AG09309 (cell line): Measurements from ENCODE around the gene ARHGAP25.

Source experiments
- DNase-seq: peaks from one replicate; pipeline ENCODE4 v3.0.0-alpha.2; 2010; ENCODE audit warnings: low read depth
- H3K4me3 ChIP-seq: 2 replicates; pipeline ENCODE4 v1.5.1; 2011; ENCODE audit warnings: mild to moderate bottlenecking, low read depth, low read length, moderate library complexity; ENCODE audit not compliant: control insufficient read depth
- TF ChIP-seq, protein P1 (sequence below): IDR thresholded peaks from 2 replicates; pipeline ENCODE4 v1.5.1; 2011; ENCODE audit warnings: mild to moderate bottlenecking, low read depth, low read length, inconsistent platforms; ENCODE audit not compliant: insufficient read depth, control insufficient read depth; ENCODE audit errors: missing control alignments

ARHGAP25 gene

DNA sequence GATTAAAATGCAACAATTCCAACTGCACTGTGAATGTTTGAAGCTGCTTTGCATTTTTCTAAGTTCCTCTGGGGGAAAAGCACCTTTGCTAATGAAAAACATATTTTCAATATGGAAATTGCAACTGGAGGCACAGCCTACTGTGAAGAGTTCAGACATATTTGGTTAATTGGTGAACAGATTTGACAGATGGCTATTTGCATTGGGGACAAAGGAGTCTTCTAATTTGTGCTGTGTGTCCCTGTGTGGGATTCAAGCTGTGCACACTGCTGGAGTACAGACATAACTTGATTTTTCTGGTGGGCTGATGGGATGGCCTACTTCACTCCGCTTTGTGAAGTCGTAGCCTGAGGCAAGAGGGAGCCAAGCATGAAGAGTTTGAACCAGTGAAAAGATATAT is 40.7 kb upstream of the ARHGAP25 start:
- DNase-seq = no peak
- TF ChIP-seq, protein P1, sequence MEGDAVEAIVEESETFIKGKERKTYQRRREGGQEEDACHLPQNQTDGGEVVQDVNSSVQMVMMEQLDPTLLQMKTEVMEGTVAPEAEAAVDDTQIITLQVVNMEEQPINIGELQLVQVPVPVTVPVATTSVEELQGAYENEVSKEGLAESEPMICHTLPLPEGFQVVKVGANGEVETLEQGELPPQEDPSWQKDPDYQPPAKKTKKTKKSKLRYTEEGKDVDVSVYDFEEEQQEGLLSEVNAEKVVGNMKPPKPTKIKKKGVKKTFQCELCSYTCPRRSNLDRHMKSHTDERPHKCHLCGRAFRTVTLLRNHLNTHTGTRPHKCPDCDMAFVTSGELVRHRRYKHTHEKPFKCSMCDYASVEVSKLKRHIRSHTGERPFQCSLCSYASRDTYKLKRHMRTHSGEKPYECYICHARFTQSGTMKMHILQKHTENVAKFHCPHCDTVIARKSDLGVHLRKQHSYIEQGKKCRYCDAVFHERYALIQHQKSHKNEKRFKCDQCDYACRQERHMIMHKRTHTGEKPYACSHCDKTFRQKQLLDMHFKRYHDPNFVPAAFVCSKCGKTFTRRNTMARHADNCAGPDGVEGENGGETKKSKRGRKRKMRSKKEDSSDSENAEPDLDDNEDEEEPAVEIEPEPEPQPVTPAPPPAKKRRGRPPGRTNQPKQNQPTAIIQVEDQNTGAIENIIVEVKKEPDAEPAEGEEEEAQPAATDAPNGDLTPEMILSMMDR = no peak
- no peak overlapping the region for H3K4me3 ChIP-seq

DNA sequence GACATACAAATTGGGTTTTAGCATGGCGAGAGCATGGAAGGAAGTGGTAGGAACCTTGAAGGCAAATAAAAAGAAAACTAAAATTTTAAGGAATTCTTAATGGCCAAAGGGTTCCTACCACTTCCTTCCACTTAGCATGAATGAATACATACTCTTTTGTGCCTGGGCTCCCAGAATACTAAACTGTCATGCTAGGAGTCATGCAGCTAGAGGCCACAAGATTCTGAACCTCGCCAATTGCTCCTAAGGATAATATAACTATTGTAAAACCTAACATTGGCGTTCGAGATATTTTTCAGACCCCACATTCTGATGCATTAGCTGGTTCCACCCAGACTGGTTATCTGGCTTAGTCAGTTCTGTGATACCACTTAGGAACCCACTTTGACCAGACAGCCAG is 38.6 kb upstream of the ARHGAP25 start:
- TF ChIP-seq, protein P1 = no peak
- DNase-seq = no peak
- H3K4me3 ChIP-seq = no peak overlapping the region

DNA sequence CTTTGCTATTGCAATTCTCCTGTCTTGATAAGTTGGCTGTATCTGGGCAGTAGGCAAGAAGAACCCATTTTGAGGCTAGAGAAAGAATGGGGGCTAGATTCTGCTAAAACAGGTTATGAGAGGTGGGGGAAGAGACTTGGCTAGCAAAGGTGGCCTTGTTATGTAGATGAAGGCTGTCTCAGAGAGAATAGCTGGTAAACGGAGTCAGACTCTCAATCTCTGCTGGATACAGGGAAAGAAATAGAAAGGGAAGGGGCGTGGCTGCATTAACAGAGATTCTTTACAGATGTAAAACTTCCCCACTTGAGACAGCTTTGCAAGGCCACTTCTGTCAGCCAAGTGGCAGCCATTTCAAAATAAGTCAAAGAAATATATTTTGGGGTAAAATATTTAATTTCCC is 38.1 kb upstream of the ARHGAP25 start:
- no peak for DNase-seq
- no peak overlapping the region for H3K4me3 ChIP-seq
- TF ChIP-seq, protein P1 = no peak

DNA sequence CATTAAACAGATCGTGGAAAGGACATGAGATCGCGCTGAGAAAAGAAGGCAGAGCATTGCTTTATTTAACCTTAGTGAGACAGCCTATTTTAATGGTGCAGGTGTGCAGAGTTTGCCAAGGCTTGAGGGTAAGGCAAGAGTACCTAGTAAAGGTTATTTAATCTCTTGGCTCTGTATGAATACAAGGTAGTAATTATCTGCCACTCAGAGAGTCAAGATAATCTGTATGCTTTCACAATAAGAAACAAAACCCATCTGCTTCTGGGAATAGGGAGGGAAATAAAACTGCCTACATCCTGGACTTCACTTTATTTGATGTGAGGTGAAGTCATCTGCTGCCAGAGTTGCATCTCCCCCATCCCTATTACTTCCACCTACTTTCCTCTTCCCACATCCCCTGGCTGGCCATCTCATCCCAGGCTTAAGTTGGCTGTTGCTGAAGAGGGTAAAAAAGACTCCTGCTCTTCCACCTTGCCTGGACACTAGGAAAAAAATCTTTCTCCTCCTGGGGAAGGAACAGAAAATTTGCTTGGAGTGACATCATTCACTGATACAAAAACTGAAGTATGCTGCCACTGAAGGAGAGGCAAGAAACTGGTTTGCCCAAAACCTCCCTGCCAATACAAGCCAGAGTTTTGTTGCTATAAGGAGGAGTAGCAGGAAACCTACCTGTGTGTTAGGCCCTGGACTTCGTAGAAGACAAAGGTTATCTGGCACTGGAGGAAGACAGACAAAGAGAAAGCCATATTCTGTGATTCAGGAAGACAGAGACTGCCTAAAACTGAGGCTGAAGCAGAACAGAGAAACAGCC is 35.8 kb upstream of the ARHGAP25 start:
- no peak for DNase-seq
- no peak overlapping the region for H3K4me3 ChIP-seq
- TF ChIP-seq, protein P1 = no peak

DNA sequence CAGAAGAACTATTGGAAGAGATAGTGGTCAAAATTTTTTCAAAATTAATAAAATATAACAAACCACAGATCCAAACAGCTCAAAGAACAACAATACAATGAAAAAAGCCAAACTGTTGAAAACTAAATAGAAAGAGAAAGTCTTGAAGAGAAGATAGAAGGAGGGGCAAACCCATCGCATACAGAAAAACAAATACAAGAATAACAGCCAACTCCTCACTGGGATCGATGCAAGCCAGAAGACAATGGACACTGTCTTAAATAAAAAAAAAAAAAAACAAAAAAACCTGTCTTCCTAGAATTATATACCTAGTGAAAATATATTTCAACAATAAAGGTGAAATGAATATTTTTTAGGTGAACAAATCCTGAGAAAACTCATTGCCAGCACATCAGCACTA is 34.1 kb upstream of the ARHGAP25 start:
- DNase-seq = no peak
- no peak overlapping the region for H3K4me3 ChIP-seq
- TF ChIP-seq, protein P1 = no peak

DNA sequence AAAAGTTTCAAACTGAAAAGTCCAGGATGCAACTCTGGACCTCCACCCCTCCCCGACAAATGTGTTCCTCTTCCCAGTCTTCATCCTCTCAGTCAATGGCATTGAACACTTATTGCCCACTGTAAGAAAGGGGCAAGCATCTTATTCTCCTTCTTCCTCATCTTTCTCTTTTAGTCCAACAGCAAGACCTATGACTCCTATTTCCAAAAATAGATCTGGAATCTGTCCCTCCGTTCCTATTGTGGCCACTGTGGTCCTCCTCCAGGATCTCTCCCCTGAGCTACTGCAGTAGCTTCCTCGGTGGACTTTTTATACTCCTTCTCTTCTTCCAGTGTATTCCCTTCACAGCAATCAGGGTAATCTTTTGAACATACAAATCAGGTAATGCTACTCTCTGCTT is 28.0 kb upstream of the ARHGAP25 start:
- TF ChIP-seq, protein P1 = no peak
- H3K4me3 ChIP-seq = no peak overlapping the region
- no peak for DNase-seq

DNA sequence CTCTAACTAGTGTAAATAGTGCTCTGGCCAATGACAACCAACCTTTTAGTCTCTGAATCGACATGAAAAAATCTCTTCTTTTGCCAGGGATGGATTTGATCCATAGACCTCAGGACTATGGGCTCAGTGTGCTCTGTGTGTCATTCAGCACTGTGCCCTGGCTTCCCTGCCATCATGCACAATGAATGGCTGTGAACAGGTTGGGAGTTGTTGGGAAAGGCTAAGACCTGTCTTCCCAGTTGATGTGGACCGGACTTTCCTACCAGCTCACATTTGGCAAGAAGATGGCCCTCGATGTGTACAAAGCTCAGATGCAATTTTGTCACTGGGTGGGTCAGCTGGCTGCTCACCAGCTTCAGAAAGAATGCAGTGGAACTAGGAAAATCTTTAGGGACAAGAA is 26.0 kb upstream of the ARHGAP25 start:
- H3K4me3 ChIP-seq = no peak overlapping the region
- TF ChIP-seq, protein P1 = no peak
- DNase-seq = no peak
